ENCODE results near the gene SMIM35. TPM values are rescaled to one million over a fixed set of nuclear protein-coding genes. Genes with fewer than 3 reads are reported as not detected.

The SMIM35 gene
- total RNA-seq, 6 donors from 2014 or later = not detected

DNA sequence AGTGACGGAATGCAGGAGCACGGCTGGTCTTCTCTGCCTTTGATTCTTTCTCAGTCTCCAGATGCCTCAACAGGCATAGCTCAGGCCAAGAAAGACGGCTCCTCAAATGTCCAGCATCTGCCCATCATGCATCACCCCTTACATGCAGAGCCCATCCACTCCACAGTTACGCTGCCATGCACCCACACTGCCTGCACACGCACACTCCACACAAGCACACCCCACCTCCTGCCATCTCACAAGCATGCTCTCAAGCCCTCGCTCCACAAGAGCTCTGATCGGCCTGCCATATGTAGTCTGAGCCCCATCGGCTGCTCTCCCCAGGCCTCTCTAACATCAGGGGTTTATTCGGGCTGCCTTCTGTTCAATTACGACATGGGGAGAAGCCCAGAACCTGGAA lies 47.1 kb upstream of the SMIM35 start:
- DNase-seq (no peak), ATAC-seq (ENCODE audit: low FRiP score in 2 of 2) (no peak)
- Histone ChIP-seq H3K9me3 (no peaks in the 10 kb centered on the region), H3K27me3 (no peaks in the 10 kb centered on the region), H3K27ac (no peak overlapping the region), H3K4me1 (peaks cover 0 to 3% (median 0%) of the 10 kb centered on the region in 4 donors), H3K36me3 (no peaks in the 10 kb centered on the region), H3K4me3 (no peak overlapping the region)
- no peak for TF ChIP-seq POLR2A (IDR thresholded peaks at IDR 0.05)
- no peak for TF ChIP-seq EP300 (IDR thresholded peaks at IDR 0.05)
- TF ChIP-seq, protein P1, sequence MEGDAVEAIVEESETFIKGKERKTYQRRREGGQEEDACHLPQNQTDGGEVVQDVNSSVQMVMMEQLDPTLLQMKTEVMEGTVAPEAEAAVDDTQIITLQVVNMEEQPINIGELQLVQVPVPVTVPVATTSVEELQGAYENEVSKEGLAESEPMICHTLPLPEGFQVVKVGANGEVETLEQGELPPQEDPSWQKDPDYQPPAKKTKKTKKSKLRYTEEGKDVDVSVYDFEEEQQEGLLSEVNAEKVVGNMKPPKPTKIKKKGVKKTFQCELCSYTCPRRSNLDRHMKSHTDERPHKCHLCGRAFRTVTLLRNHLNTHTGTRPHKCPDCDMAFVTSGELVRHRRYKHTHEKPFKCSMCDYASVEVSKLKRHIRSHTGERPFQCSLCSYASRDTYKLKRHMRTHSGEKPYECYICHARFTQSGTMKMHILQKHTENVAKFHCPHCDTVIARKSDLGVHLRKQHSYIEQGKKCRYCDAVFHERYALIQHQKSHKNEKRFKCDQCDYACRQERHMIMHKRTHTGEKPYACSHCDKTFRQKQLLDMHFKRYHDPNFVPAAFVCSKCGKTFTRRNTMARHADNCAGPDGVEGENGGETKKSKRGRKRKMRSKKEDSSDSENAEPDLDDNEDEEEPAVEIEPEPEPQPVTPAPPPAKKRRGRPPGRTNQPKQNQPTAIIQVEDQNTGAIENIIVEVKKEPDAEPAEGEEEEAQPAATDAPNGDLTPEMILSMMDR (IDR thresholded peaks at IDR 0.05) = no peak
- no peak for TF ChIP-seq POLR2AphosphoS5 (IDR thresholded peaks at IDR 0.05)
- 89 to 93% methylated on average over 10 of the region's 10 CpGs for WGBS, 2 donors

DNA sequence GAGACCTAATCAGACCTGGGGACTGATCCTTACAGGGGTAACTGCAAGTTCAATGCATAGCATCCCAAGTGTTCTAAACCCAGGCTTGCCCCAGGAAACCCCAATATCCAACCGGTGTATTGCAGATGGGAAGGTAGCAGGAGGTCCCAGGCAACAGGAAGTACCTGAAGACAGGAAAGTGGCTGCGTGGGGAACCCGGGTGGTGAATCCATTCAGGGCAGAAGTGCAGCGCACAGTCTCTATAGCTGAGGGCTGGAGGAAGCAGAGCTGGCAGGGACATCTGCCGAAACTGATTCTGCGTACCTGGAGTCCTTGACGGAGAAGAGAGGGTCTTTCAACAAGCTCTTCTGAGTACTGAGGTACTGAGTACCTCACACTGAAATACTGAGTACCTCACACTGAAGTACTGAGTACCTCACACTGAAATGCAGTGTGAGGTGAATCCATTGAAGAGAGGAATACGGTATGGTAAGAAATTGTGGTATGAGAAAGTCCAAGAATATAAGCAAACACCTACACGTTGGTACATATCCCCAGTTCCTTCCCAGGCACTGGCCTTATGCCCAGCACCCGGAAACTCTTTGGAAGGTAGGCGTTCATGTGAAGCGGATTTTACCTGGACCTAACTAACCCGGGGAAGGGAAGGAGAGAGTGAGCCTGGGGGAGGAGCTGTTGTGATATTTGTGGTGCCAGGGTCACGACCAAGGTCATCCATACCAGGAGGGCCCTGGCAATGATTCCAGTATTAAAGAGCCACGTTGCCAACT lies 45.8 kb upstream of the SMIM35 start:
- Histone ChIP-seq H3K36me3 (no peaks in the 10 kb centered on the region), H3K4me1 (peaks cover 0 to 3% (median 0%) of the 10 kb centered on the region in 4 donors), H3K27me3 (no peaks in the 10 kb centered on the region), H3K9me3 (no peaks in the 10 kb centered on the region), H3K27ac (no peak overlapping the region), H3K4me3 (no peak overlapping the region)
- TF ChIP-seq EP300 (IDR thresholded peaks at IDR 0.05) (no peak), POLR2AphosphoS5 (IDR thresholded peaks at IDR 0.05) (no peak), POLR2A (IDR thresholded peaks at IDR 0.05) (no peak)
- TF ChIP-seq, protein P1 (IDR thresholded peaks at IDR 0.05) = no peak
- DNase-seq = no peak
- ATAC-seq (ENCODE audit: low FRiP score in 2 of 2) = no peak
- 76 to 80% methylated on average over 15 of the region's 15 CpGs for WGBS, 2 donors

DNA sequence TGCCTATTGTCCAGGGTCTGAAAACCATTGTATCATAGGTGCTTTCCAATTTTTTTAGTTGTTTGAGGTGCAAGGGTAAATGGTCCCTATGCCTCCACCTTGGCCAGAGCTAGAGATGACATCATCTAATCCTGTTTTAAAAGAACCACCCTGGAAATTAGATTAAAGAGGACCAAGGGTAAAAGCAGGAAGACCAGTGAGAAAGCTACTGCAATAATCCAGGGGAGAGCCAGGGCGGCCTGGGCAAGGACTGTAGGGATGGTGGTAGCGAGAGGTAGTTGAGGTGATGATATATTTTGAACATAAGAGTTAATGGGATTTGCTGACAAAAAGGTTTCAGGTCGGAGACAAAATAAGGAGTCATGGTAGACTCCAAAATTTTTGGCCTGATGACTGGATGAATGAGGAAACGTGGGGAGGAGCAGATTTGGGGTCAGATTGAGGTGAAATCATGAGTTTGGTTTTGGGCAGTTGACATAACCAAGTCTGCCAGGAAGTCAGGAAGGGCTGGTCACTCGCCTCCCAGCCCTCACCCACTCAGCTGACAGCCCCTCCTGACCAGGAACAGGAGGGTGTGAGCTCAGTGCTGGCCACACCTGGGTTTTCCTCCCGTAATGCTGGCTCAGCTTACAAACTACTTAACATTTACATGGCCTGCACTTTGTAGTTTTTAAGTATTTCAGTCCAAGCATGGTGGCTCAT lies 42.9 kb upstream of the SMIM35 start:
- no peaks in the 10 kb centered on the region for H3K36me3 ChIP-seq
- H3K27me3 ChIP-seq = no peaks in the 10 kb centered on the region
- peaks cover 0 to 3% (median 0%) of the 10 kb centered on the region in 4 donors for H3K4me1 ChIP-seq
- H3K9me3 ChIP-seq = no peaks in the 10 kb centered on the region
- H3K27ac ChIP-seq = no peak overlapping the region
- DNase-seq (no peak), ATAC-seq (ENCODE audit: low FRiP score in 2 of 2) (peak in 1 of 2 donors; percentile 36)
- no peak overlapping the region for H3K4me3 ChIP-seq
- TF ChIP-seq, protein P1 (IDR thresholded peaks at IDR 0.05) = no peak
- TF ChIP-seq POLR2AphosphoS5 (IDR thresholded peaks at IDR 0.05) = no peak
- no peak for TF ChIP-seq EP300 (IDR thresholded peaks at IDR 0.05)
- TF ChIP-seq POLR2A (IDR thresholded peaks at IDR 0.05) = no peak
- WGBS, 2 donors = 56% methylated on average over 6 of the region's 6 CpGs

DNA sequence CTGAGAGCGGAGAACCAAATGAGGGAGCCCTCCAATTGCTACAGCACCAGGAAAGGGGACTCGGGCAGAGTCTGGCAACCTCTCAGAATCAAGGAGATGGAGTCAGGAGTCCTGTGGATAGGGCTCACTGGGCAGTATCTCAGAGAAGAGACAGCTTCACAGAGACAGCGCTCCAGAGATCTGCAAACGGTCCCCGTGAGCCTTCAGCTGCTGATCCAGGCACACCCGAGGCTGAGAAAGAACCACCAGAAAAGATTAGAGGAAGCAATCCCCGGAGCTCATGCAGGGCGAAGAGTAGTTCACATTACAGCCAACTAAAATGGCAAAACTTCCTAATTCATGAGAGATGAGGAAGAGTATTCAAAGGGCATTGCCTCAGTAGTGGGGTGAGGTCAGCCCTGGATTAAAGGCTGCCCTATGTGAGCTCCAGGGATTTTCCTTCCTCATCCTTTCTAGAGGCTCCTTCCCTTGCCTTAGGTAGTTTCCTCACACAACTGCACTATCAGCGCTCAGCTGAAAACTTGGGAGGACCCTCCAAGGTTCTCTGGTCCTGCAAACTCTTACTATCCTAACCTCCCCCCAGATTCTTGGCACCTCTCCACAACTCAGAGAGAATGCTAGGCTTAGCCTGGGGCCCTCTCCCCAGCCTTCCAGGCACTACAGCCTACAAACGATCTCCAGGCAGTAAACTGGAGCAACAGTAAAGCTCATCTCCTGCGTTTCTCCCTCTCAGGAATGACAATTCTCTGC lies 42.1 kb upstream of the SMIM35 start:
- no peak for TF ChIP-seq POLR2A (IDR thresholded peaks at IDR 0.05)
- TF ChIP-seq EP300 (IDR thresholded peaks at IDR 0.05) = no peak
- no peak for TF ChIP-seq POLR2AphosphoS5 (IDR thresholded peaks at IDR 0.05)
- TF ChIP-seq, protein P1 (IDR thresholded peaks at IDR 0.05) = no peak
- H3K9me3 ChIP-seq = no peaks in the 10 kb centered on the region
- ATAC-seq (ENCODE audit: low FRiP score in 2 of 2) (peak in 1 of 2 donors; percentile 66), DNase-seq (no peak)
- H3K36me3 ChIP-seq = no peaks in the 10 kb centered on the region
- no peak overlapping the region for H3K4me3 ChIP-seq
- no peak overlapping the region for H3K27ac ChIP-seq
- 65 to 74% methylated on average over 11 of the region's 11 CpGs for WGBS, 2 donors
- H3K27me3 ChIP-seq = no peaks in the 10 kb centered on the region
- H3K4me1 ChIP-seq = peaks cover 0 to 3% (median 0%) of the 10 kb centered on the region in 4 donors

All from upper lobe of left lung (tissue), 6 donors.